Progenitor cell of endocrine pancreas (in vitro differentiated cells): ENCODE measurements around the gene APBA3. TPM values are rescaled to one million over a fixed set of nuclear protein-coding genes. Genes with fewer than 3 reads are reported as not detected.

Source experiments
- DNase-seq: peaks from one replicate; pipeline ENCODE4 v3.0.0; 2021; ENCODE audit warnings: low spot score; ENCODE audit not compliant: unreplicated experiment
- H3K27ac Mint-ChIP-seq: 2 replicates; pipeline ENCODE4 v1.8.0; 2021; ENCODE audit warnings: mild to moderate bottlenecking, moderate library complexity, mixed read lengths
- H3K27me3 Mint-ChIP-seq: 2 replicates; pipeline ENCODE4 v1.8.0; 2021; ENCODE audit warnings: mixed read lengths
- H3K36me3 Mint-ChIP-seq: 2 replicates; pipeline ENCODE4 v1.8.0; 2022; ENCODE audit warnings: mixed read lengths; ENCODE audit not compliant: insufficient read depth
- H3K4me1 Mint-ChIP-seq: 2 replicates; pipeline ENCODE4 v1.8.0; 2021; ENCODE audit warnings: low read depth, mixed read lengths
- H3K4me3 Mint-ChIP-seq: 2 replicates; pipeline ENCODE4 v1.8.0; 2021; ENCODE audit warnings: low read depth, mild to moderate bottlenecking, moderate library complexity, mixed read lengths
- H3K9me3 Mint-ChIP-seq: 2 replicates; pipeline ENCODE4 v1.8.0; 2021; ENCODE audit warnings: low read depth, mixed read lengths
- CTCF ChIP-seq: fragments of 200-600 bp; sonication (generic); IDR thresholded peaks from one replicate; pipeline ENCODE4 v1.5.0; 2021; ENCODE audit warnings: antibody characterized with exemption, mild to moderate bottlenecking; ENCODE audit not compliant: unreplicated experiment
- long read RNA-seq: library from polyadenylated mRNA; unstranded; transcript quantifications from one replicate; pipeline ENCODE4 v2.0.0, GENCODE V29; 2020
- total RNA-seq: library from RNA; stranded (reverse); gene quantifications from 2 replicates; pipeline ENCODE4 v1.2.1, GENCODE V29; 2021

The APBA3 gene
- total RNA-seq = 31.4 and 33.3 TPM in 2 replicates
- long read RNA-seq, partial matches to known transcripts = 0 of 5 reads
- long read RNA-seq, other reads (novel, unspliced or antisense) = 2 of 5 reads

GRCh38 chr19:3761382-3762129 is at the start of gene APBA3:
Gene APBA3, minus strand, starts transcription at chr19:3761692. Its CDS starts 1,428 bp downstream, at chr19:3760264.
- H3K27ac Mint-ChIP-seq = peak within 1 kb of the TSS; percentile 99
- H3K36me3 Mint-ChIP-seq = peaks cover 1% of the 10 kb centered on the region
- DNase-seq = peak; percentile 91
- no peaks in the 10 kb centered on the region for H3K9me3 Mint-ChIP-seq
- peaks cover 7% of the 10 kb centered on the region for H3K4me1 Mint-ChIP-seq
- H3K27me3 Mint-ChIP-seq = no peaks in the 10 kb centered on the region
- peak within 1 kb of the TSS; percentile 94 for H3K4me3 Mint-ChIP-seq
- peak; percentile 64 for TF ChIP-seq CTCF

- no peak overlapping the region for H3K27ac Mint-ChIP-seq
- no peaks in the 10 kb centered on the region for H3K4me1 Mint-ChIP-seq
- H3K9me3 Mint-ChIP-seq = no peaks in the 10 kb centered on the region
- H3K36me3 Mint-ChIP-seq = no peaks in the 10 kb centered on the region
- H3K4me3 Mint-ChIP-seq = no peak overlapping the region
- no peaks in the 10 kb centered on the region for H3K27me3 Mint-ChIP-seq
- no peak for TF ChIP-seq CTCF
- no peak for DNase-seq
These were observed 49.3 kb upstream of the APBA3 start for GRCh38 chr19:3810708-3811355.

- Mint-ChIP-seq H3K27ac (no peak overlapping the region), H3K36me3 (no peaks in the 10 kb centered on the region), H3K9me3 (no peaks in the 10 kb centered on the region), H3K4me1 (no peaks in the 10 kb centered on the region), H3K4me3 (no peak overlapping the region), H3K27me3 (peaks cover 5% of the 10 kb centered on the region)
- DNase-seq = no peak
- no peak for TF ChIP-seq CTCF
These were observed 48.6 kb upstream of the APBA3 start for GRCh38 chr19:3809881-3810707.

GRCh38 chr19:3808420-3809143 is 47.1 kb upstream of the APBA3 start:
- peaks cover 9% of the 10 kb centered on the region for H3K27me3 Mint-ChIP-seq
- no peak overlapping the region for H3K27ac Mint-ChIP-seq
- DNase-seq = no peak

More at GRCh38 chr19:3808420-3809143, 47.1 kb upstream of the APBA3 start:
- H3K4me1 Mint-ChIP-seq = no peaks in the 10 kb centered on the region
- no peaks in the 10 kb centered on the region for H3K9me3 Mint-ChIP-seq
- H3K36me3 Mint-ChIP-seq = no peaks in the 10 kb centered on the region
- H3K4me3 Mint-ChIP-seq = no peak overlapping the region
- no peak for TF ChIP-seq CTCF
